BE2C (cell line): ENCODE results near the gene FXYD7.

ENCODE experiments used
- DNase-seq: peaks from one replicate; pipeline ENCODE4 v3.0.0-alpha.2; 2020
- H3K27me3 ChIP-seq: fragments of 250-450 bp; sonication (Bioruptor Pico); 2 replicates; pipeline ENCODE4 v1.5.1; 2020; ENCODE audit warnings: mild to moderate bottlenecking
- H3K36me3 ChIP-seq: fragments of 250-450 bp; sonication (Bioruptor Pico); 2 replicates; pipeline ENCODE4 v1.5.1; 2020; ENCODE audit warnings: mild to moderate bottlenecking
- H3K4me1 ChIP-seq: fragments of 250-450 bp; sonication (Bioruptor Pico); 2 replicates; pipeline ENCODE4 v1.5.1; 2020
- H3K4me3 ChIP-seq: 2 replicates; pipeline ENCODE4 v1.5.1; 2011; ENCODE audit warnings: low read depth, low read length
- H3K9me3 ChIP-seq: fragments of 250-450 bp; sonication (Bioruptor Pico); 2 replicates; pipeline ENCODE4 v1.5.1; 2020
- CTCF ChIP-seq: IDR thresholded peaks from 2 replicates; pipeline ENCODE4 v1.5.1; 2012; ENCODE audit warnings: mild to moderate bottlenecking, low read depth, low read length

Gene FXYD7

GRCh38 chr19:35165200-35166058 is 22.4 kb downstream of the FXYD7 start:
- H3K4me1 ChIP-seq, result no peaks in the 10 kb centered on the region
- H3K27me3 ChIP-seq, result peaks cover 5% of the 10 kb centered on the region
- no peak for TF ChIP-seq CTCF
- no peak overlapping the region for H3K4me3 ChIP-seq
- DNase-seq, result no peak
- no peaks in the 10 kb centered on the region for H3K9me3 ChIP-seq
- H3K36me3 ChIP-seq, result no peaks in the 10 kb centered on the region

GRCh38 chr19:35166100-35167063 is 23.3 kb downstream of the FXYD7 start:
- no peaks in the 10 kb centered on the region for H3K36me3 ChIP-seq
- no peaks in the 10 kb centered on the region for H3K27me3 ChIP-seq
- no peak for DNase-seq
- H3K9me3 ChIP-seq, result no peaks in the 10 kb centered on the region
- TF ChIP-seq CTCF, result no peak
- no peaks in the 10 kb centered on the region for H3K4me1 ChIP-seq
- H3K4me3 ChIP-seq, result no peak overlapping the region

GRCh38 chr19:35167251-35168119 is 24.4 kb downstream of the FXYD7 start:
- Histone ChIP-seq H3K9me3 (no peaks in the 10 kb centered on the region), H3K36me3 (no peaks in the 10 kb centered on the region)

GRCh38 chr19:35168196-35168595 is 25.1 kb downstream of the FXYD7 start:
- no peak for DNase-seq
- no peaks in the 10 kb centered on the region for H3K27me3 ChIP-seq

More at GRCh38 chr19:35167251-35168119, 24.4 kb downstream of the FXYD7 start:
- TF ChIP-seq CTCF, result no peak
- Histone ChIP-seq H3K27me3 (no peaks in the 10 kb centered on the region), H3K4me1 (no peaks in the 10 kb centered on the region), H3K4me3 (no peak overlapping the region)
- no peak for DNase-seq

More at GRCh38 chr19:35168196-35168595, 25.1 kb downstream of the FXYD7 start:
- no peak for TF ChIP-seq CTCF
- no peaks in the 10 kb centered on the region for H3K4me1 ChIP-seq
- H3K9me3 ChIP-seq, result no peaks in the 10 kb centered on the region
- no peaks in the 10 kb centered on the region for H3K36me3 ChIP-seq
- H3K4me3 ChIP-seq, result no peak overlapping the region
